ENCODE measurements around the gene SLIT3.

SLIT3 gene

GRCh38 chr5:168666356-168666755 lies 634.6 kb downstream of the SLIT3 start:
- no peak for FAIRE-seq
- no peak for TF ChIP-seq CTCF (IDR thresholded peaks at IDR 0.05; ENCODE audit: insufficient read depth, missing control alignments)
- no peak for DNase-seq (ENCODE audit: insufficient read length, low spot score)

GRCh38 chr5:168663276-168664004 lies 637.5 kb downstream of the SLIT3 start:
- TF ChIP-seq CTCF (IDR thresholded peaks at IDR 0.05; ENCODE audit: insufficient read depth, missing control alignments): no peak
- no peak for DNase-seq (ENCODE audit: insufficient read length, low spot score)
- FAIRE-seq: no peak

- TF ChIP-seq CTCF (IDR thresholded peaks at IDR 0.05; ENCODE audit: insufficient read depth, missing control alignments): no peak
- DNase-seq (ENCODE audit: insufficient read length, low spot score) (no peak), FAIRE-seq (no peak)
Observed at GRCh38 chr5:168661593-168662485, 639.1 kb downstream of the SLIT3 start.

- DNase-seq (ENCODE audit: insufficient read length, low spot score): no peak
- no peak for TF ChIP-seq CTCF (IDR thresholded peaks at IDR 0.05; ENCODE audit: insufficient read depth, missing control alignments)
- FAIRE-seq: no peak
Observed at GRCh38 chr5:168660691-168661090, 640.2 kb downstream of the SLIT3 start.

GRCh38 chr5:168659286-168659847 lies 641.6 kb downstream of the SLIT3 start:
- FAIRE-seq (no peak), DNase-seq (ENCODE audit: insufficient read length, low spot score) (no peak)
- no peak for TF ChIP-seq CTCF (IDR thresholded peaks at IDR 0.05; ENCODE audit: insufficient read depth, missing control alignments)

- FAIRE-seq: no peak
- no peak for DNase-seq (ENCODE audit: insufficient read length, low spot score)
- TF ChIP-seq CTCF (IDR thresholded peaks at IDR 0.05; ENCODE audit: insufficient read depth, missing control alignments): no peak
Observed at GRCh38 chr5:168658394-168658793, 642.5 kb downstream of the SLIT3 start.

All from D721Med (cell line).